ENCODE measurements around the gene AK1. TPM values are rescaled to one million over a fixed set of nuclear protein-coding genes. Genes with fewer than 3 reads are reported as not detected.

AK1 gene
- total and polyA plus RNA-seq, 2 of the 13 experiments (the other 11 are each of a cell fraction or from before 2014, with no cell fraction given), result 19.1 to 32.8 TPM

- no peak for TF ChIP-seq ZMAT5 (CRISPR knock-in tag; IDR thresholded peaks at IDR 0.05; ENCODE audit: borderline replicate concordance, low read depth)
- TF ChIP-seq NR3C1 (CRISPR knock-in tag; IDR thresholded peaks at IDR 0.05), result no peak
- peak; percentile 52; the same call in 1 of the 2 replicates for TF ChIP-seq ZFY (CRISPR knock-in tag; IDR thresholded peaks at IDR 0.05)
- no peak for TF ChIP-seq CENPBD1 (CRISPR knock-in tag; IDR thresholded peaks at IDR 0.05; ENCODE audit: borderline replicate concordance, low read depth)
- no peak for TF ChIP-seq ZIK1 (CRISPR knock-in tag; IDR thresholded peaks at IDR 0.05; ENCODE audit: borderline replicate concordance, low read depth)
- TF ChIP-seq GMEB2 (CRISPR knock-in tag; IDR thresholded peaks at IDR 0.05; ENCODE audit: low read depth), result no peak
- no peak for TF ChIP-seq ZNF451 (CRISPR knock-in tag; IDR thresholded peaks at IDR 0.05)
- TF ChIP-seq ZGPAT (CRISPR knock-in tag; IDR thresholded peaks at IDR 0.05), result peak; percentile 58
- no peak for TF ChIP-seq ZFYVE20 (CRISPR knock-in tag; IDR thresholded peaks at IDR 0.05; ENCODE audit: borderline replicate concordance, low read depth)
- TF ChIP-seq SMAD9 (CRISPR knock-in tag; IDR thresholded peaks at IDR 0.05), result no peak
- no peak for TF ChIP-seq PLSCR1 (CRISPR knock-in tag; IDR thresholded peaks at IDR 0.05; ENCODE audit: borderline replicate concordance)
- TF ChIP-seq NR2F2 (IDR thresholded peaks at IDR 0.05; ENCODE audit: borderline replicate concordance, low read depth), result peak; percentile 78
- no peak for TF ChIP-seq ETS1 (CRISPR knock-in tag; IDR thresholded peaks at IDR 0.05)
- TF ChIP-seq NRL (CRISPR knock-in tag; IDR thresholded peaks at IDR 0.05; ENCODE audit: borderline replicate concordance), result no peak
- TF ChIP-seq ZBTB4 (CRISPR knock-in tag; IDR thresholded peaks at IDR 0.05; ENCODE audit: borderline replicate concordance), result no peak
- no peak for TF ChIP-seq JUNB (CRISPR knock-in tag; IDR thresholded peaks at IDR 0.05; ENCODE audit: borderline replicate concordance)
- TF ChIP-seq ETV5 (CRISPR knock-in tag; IDR thresholded peaks at IDR 0.05; ENCODE audit: borderline replicate concordance), result peak; percentile 84
- TF ChIP-seq ZNF891 (CRISPR knock-in tag; IDR thresholded peaks at IDR 0.05), result 0 out of 2 replicates have a peak, but pooled peaks have one; percentile 18
- peak; percentile 21 for TF ChIP-seq CBX1 (IDR thresholded peaks at IDR 0.05; ENCODE audit: low read depth)
- peak; percentile 74 for TF ChIP-seq ZMAT3 (CRISPR knock-in tag; conservative IDR thresholded peaks at IDR 0.05)
Measured at GRCh38 chr9:127897193-127897692, 19.8 kb upstream of the AK1 start (continued).

All from HepG2 (cell line).